Activated B cell treated with CpG ODN at 0.5 μM for 24 hours (primary cell): Measurements from ENCODE around the gene PLGRKT. TPM values are rescaled to one million over a fixed set of nuclear protein-coding genes. Genes with fewer than 3 reads are reported as not detected.

Experiments
- ATAC-seq: fragments of 200-7000 bp; cut with Tn5 transposase; one replicate; pipeline ENCODE4 v1.10.0; 2021; ENCODE audit warnings: low read depth, mild to moderate bottlenecking, moderate library complexity
- CTCF ChIA-PET: fragments of 350-600 bp; sonication (Branson Sonifier 250); formaldehyde crosslinking; loops from one replicate; lab custom pipeline; 2021; ENCODE audit warnings: antibody characterized with exemption; lab: Charles Lee
- POLR2A ChIA-PET: fragments of 350-600 bp; sonication (Branson Sonifier 250); formaldehyde crosslinking; loops from one replicate; lab custom pipeline; 2021; ENCODE audit warnings: antibody characterized with exemption; lab: Charles Lee
- DNase-seq: peaks from one replicate; pipeline ENCODE4 v3.0.0; 2022
- H3K27ac Mint-ChIP-seq: one replicate; pipeline ENCODE4 v1.8.0; 2020; ENCODE audit warnings: mixed read lengths
- H3K27me3 Mint-ChIP-seq: one replicate; pipeline ENCODE4 v1.8.0; 2021; ENCODE audit warnings: mixed read lengths
- H3K36me3 Mint-ChIP-seq: one replicate; pipeline ENCODE4 v1.8.0; 2021; ENCODE audit warnings: low read depth, mixed read lengths
- H3K4me1 Mint-ChIP-seq: one replicate; pipeline ENCODE4 v1.8.0; 2021; ENCODE audit warnings: mixed read lengths
- H3K4me3 Mint-ChIP-seq: one replicate; pipeline ENCODE4 v1.8.0; 2020; ENCODE audit warnings: mild to moderate bottlenecking, mixed read lengths
- H3K9me3 Mint-ChIP-seq: one replicate; pipeline ENCODE4 v1.8.0; 2020; ENCODE audit warnings: mixed read lengths
- intact Hi-C: fragments of 100-400 bp; cut with micrococcal nuclease; formaldehyde crosslinking; loops from one replicate; pipeline ENCODE4 v1.15.1; 2024
- total RNA-seq: library from RNA; stranded (reverse); gene quantifications from 2 replicates; pipeline ENCODE4 v1.2.3, GENCODE V29; 2022
- TF ChIP-seq, protein P1 (sequence below): fragments of 200-600 bp; IDR thresholded peaks from one replicate; pipeline ENCODE4 v1.8.0; 2022; ENCODE audit warnings: antibody characterized with exemption, mild to moderate bottlenecking

The PLGRKT gene
- total RNA-seq, 1 donor from 2014 or later = 59.7 TPM

DNA sequence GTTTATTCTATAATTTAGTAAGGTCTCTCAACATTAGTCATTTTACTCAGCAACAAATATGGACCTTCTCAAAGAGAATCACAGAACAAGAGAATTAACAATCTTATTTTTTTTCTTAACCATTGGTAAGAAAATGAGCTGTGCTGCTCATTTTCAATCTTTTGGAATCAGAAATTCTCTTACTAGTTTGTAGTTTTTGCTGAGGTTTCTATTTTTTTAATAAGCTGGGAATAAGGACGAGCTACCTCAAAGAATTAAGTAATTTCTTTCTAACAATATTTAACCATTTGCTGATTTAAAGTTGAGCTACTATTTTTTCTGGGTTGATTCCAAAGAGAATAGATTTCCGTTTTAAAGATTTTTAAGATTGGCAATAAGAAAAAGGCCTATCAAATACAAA, 44.2 kb downstream of the PLGRKT start:
- intact Hi-C loops = no loop called here
- Mint-ChIP-seq H3K27me3 (no peaks in the 10 kb centered on the region), H3K27ac (no peak overlapping the region), H3K36me3 (peaks cover 6% of the 10 kb centered on the region), H3K9me3 (no peaks in the 10 kb centered on the region), H3K4me1 (no peaks in the 10 kb centered on the region), H3K4me3 (no peak overlapping the region)
- ChIA-PET POLR2A (no interaction called here), CTCF (no interaction called here)
- ATAC-seq (no peak), DNase-seq (no peak)
- TF ChIP-seq, protein P1, sequence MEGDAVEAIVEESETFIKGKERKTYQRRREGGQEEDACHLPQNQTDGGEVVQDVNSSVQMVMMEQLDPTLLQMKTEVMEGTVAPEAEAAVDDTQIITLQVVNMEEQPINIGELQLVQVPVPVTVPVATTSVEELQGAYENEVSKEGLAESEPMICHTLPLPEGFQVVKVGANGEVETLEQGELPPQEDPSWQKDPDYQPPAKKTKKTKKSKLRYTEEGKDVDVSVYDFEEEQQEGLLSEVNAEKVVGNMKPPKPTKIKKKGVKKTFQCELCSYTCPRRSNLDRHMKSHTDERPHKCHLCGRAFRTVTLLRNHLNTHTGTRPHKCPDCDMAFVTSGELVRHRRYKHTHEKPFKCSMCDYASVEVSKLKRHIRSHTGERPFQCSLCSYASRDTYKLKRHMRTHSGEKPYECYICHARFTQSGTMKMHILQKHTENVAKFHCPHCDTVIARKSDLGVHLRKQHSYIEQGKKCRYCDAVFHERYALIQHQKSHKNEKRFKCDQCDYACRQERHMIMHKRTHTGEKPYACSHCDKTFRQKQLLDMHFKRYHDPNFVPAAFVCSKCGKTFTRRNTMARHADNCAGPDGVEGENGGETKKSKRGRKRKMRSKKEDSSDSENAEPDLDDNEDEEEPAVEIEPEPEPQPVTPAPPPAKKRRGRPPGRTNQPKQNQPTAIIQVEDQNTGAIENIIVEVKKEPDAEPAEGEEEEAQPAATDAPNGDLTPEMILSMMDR = no peak

DNA sequence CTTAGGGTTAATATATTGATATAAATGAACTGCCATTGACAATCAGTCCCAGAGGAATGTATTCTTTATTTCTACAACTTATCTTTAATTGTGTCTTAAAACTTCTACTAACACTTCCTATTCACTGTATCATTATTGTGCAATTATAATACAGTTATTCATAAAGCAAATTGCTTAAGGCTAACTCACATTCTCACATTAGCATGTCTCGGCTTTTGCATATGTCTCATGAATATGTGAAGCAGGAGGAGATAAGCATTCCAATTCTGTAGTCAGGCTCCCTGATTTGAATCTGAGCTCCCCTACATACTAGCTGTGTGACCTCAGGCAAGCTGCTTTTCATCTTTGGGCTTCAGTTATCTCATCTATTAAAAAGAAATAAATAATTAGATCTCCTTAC, 45.4 kb downstream of the PLGRKT start:
- intact Hi-C loops = no loop called here
- CTCF ChIA-PET = no interaction called here
- no peak overlapping the region for H3K27ac Mint-ChIP-seq
- ATAC-seq (no peak), DNase-seq (no peak)
- no peak overlapping the region for H3K4me3 Mint-ChIP-seq
- TF ChIP-seq, protein P1 = no peak
- POLR2A ChIA-PET = no interaction called here
- H3K36me3 Mint-ChIP-seq = peaks cover 6% of the 10 kb centered on the region
- no peaks in the 10 kb centered on the region for H3K4me1 Mint-ChIP-seq
- no peaks in the 10 kb centered on the region for H3K27me3 Mint-ChIP-seq
- H3K9me3 Mint-ChIP-seq = no peaks in the 10 kb centered on the region

DNA sequence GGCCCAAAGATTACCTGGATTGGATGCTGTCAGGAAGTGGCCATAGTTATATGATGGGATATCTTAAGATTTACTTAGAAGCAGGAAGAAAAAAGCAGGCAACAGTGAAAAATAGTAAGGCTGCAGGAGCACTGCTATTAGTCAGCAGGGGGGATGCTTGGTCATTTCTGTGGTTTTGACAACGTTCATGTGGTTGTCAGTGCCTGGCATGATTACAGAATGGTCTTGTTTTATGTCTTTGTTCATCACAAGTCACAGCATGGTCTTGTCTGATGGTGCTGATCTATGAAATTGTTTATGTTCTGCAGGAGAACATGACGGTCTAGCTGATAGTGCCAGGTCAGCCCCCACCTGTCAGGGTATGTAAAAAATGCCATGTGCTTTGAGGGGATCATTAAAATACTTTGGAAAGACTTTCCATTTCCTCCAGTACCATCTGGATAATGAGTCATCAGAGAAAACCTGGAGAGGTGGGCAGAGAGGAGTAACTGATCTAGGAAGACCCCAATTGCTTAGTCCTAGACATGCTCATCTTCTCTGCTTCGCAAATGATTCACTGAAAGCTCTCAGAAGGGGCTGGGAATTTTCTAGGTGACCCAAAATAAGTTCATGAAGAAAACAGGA, 48.5 kb downstream of the PLGRKT start:
- TF ChIP-seq, protein P1 = no peak
- ATAC-seq (no peak), DNase-seq (no peak)
- Mint-ChIP-seq H3K27ac (no peak overlapping the region), H3K4me3 (no peak overlapping the region), H3K36me3 (peaks cover 6% of the 10 kb centered on the region), H3K27me3 (no peaks in the 10 kb centered on the region), H3K4me1 (peaks cover 2% of the 10 kb centered on the region), H3K9me3 (no peaks in the 10 kb centered on the region)
- intact Hi-C loops = no loop called here
- ChIA-PET POLR2A (no interaction called here), CTCF (no interaction called here)

DNA sequence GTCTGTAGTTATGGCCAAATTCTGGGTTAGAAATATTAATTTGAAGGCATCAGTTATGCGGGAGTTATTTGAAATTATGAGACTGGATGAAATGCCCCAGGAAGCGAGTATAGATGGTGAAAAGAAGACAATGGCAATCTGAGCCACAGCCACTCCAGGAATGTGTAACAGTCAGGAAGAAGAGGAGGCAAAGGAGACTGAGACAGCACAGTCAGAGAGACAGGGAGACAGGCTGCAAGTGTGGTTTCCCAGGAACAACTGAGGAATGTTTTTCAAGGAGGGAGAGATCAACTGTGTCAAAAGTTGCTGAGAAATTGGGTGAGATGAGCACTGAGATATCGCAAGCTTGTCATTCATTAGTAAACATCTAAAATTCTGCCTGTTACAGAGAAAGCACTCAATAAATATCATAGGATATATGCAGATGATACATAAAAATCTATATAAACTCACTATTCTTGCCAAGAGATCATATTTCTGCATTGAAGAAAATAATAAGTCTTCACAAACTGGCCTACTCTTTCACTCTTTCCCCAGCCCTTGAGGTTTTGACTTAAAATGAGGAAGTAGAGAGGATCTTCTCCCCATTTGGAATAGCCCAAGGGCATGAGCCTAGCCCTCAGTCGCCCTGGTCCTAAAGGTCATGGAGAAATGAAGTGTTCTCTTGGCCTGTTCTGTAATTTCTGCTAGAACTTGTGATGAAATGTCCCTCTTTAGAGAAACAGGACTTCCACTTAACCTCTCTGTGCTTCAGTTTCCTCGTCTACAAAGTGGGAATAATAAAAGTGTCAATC, 49.5 kb downstream of the PLGRKT start:
- ATAC-seq (no peak), DNase-seq (no peak)
- H3K27ac Mint-ChIP-seq = no peak overlapping the region
- peaks cover 2% of the 10 kb centered on the region for H3K4me1 Mint-ChIP-seq
- CTCF ChIA-PET = no interaction called here
- no peaks in the 10 kb centered on the region for H3K27me3 Mint-ChIP-seq
- TF ChIP-seq, protein P1 = no peak
- H3K4me3 Mint-ChIP-seq = no peak overlapping the region
- intact Hi-C loops = no loop called here
- H3K36me3 Mint-ChIP-seq = peaks cover 4% of the 10 kb centered on the region
- H3K9me3 Mint-ChIP-seq = no peaks in the 10 kb centered on the region
- POLR2A ChIA-PET = no interaction called here

DNA sequence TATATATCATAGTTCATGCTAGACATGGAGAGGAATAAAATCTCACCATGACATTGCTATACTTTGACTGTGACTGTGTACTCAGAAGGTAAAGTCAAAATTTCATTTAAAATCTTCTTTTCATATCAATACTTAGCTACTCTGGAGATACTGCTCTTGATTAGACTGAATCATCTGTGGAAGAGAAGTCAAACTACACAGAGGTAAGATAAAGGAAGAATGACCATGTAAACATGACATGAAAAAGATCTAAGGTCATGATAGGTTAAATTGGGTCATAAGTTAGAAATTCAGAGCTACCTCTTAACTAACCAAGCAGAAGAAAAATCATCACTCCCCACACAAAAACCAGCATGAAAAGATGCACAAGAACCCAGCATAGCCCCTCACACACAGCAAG, 53.3 kb downstream of the PLGRKT start:
- ChIA-PET CTCF (no interaction called here), POLR2A (no interaction called here)
- intact Hi-C loops = no loop called here
- peaks cover 17% of the 10 kb centered on the region for H3K4me1 Mint-ChIP-seq
- H3K36me3 Mint-ChIP-seq = peaks cover 24% of the 10 kb centered on the region
- ATAC-seq = no peak
- no peak overlapping the region for H3K27ac Mint-ChIP-seq
- TF ChIP-seq, protein P1 = no peak
- H3K27me3 Mint-ChIP-seq = no peaks in the 10 kb centered on the region
- no peaks in the 10 kb centered on the region for H3K9me3 Mint-ChIP-seq
- DNase-seq = no peak
- no peak overlapping the region for H3K4me3 Mint-ChIP-seq
